IMR-90 (cell line): ENCODE measurements around the gene SPATA16.

ENCODE experiments used
- CTCF ChIP-seq: conservative IDR thresholded peaks from 2 replicates; pipeline ENCODE4 v1.5.1; 2012; ENCODE audit warnings: mild to moderate bottlenecking, low read depth, low read length, improper control_type of control experiment
- ELK1 ChIP-seq: fragments of 150-350 bp; IDR thresholded peaks from 2 replicates; pipeline ENCODE4 v1.6.1; 2016; ENCODE audit warnings: low read depth, mild to moderate bottlenecking, low read length, moderate library complexity, borderline replicate concordance
- FOS ChIP-seq: fragments of 150-350 bp; IDR thresholded peaks from 2 replicates; pipeline ENCODE4 v1.6.1; 2016; ENCODE audit warnings: low read depth, low read length
- MXI1 ChIP-seq: IDR thresholded peaks from 2 replicates; pipeline ENCODE4 v1.6.1; 2012; ENCODE audit warnings: low read depth, mild to moderate bottlenecking, low read length, moderate library complexity, borderline replicate concordance
- POLR2A ChIP-seq: IDR thresholded peaks from 2 replicates; pipeline ENCODE4 v1.6.1; 2012; ENCODE audit warnings: mild to moderate bottlenecking, low read depth, low read length
- RAD21 ChIP-seq: IDR thresholded peaks from 2 replicates; pipeline ENCODE4 v1.6.1; 2012; ENCODE audit warnings: low read length, improper control_type of control experiment
- RCOR1 ChIP-seq: IDR thresholded peaks from 2 replicates; pipeline ENCODE4 v1.6.1; 2012; ENCODE audit warnings: mild to moderate bottlenecking, low read length, improper control_type of control experiment; ENCODE audit not compliant: insufficient replicate concordance
- RFX5 ChIP-seq: IDR thresholded peaks from 2 replicates; pipeline ENCODE4 v1.8.0; 2012; ENCODE audit warnings: low read depth, mild to moderate bottlenecking, low read length, moderate library complexity
- SMC3 ChIP-seq: fragments of 150-350 bp; IDR thresholded peaks from 2 replicates; pipeline ENCODE4 v1.6.1; 2016; ENCODE audit warnings: low read depth, mild to moderate bottlenecking, antibody characterized with exemption, low read length, moderate library complexity

- no peak for TF ChIP-seq POLR2A
- TF ChIP-seq RAD21: no peak
- no peak for TF ChIP-seq CTCF
- no peak for TF ChIP-seq RCOR1
- no peak for TF ChIP-seq SMC3
- no peak for TF ChIP-seq ELK1
- no peak for TF ChIP-seq RFX5
- no peak for TF ChIP-seq MXI1
- no peak for TF ChIP-seq FOS
Measured at GRCh38 chr3:173037840-173038483, 103.1 kb downstream of the SPATA16 start.
